Heart left ventricle (tissue), 16 donors: Measurements from ENCODE around the gene LGR6. TPM values are rescaled to one million over a fixed set of nuclear protein-coding genes. Genes with fewer than 3 reads are reported as not detected.

ENCODE experiments used
- ATAC-seq, 4 donors: fragments of 200-7000 bp; cut with Tn5 transposase; one replicate each; pipeline ENCODE4 v1.9.1; 2020 to 2022; ENCODE audit warnings: moderate library complexity in 4 of 4, mild to moderate bottlenecking in 3 of 4, moderate number of reproducible peaks in 1 of 4
- DNase-seq, 5 donors: peaks; one replicate each; pipeline ENCODE4 v3.0.0-alpha.2; 2020
- H3K27ac ChIP-seq, 12 donors: fragments of 200-600 bp; sonication (generic) in 4 of 12; one replicate each; pipeline versions ENCODE4 v1.5.0 to v1.8.0; 2016 to 2022; ENCODE audit warnings: mild to moderate bottlenecking in 2 of 12
- H3K27me3 ChIP-seq, 9 donors: fragments of 200-600 bp; sonication (generic) in 2 of 9; one replicate each; pipeline versions ENCODE4 v1.5.1 to v1.8.0; 2016 to 2022; ENCODE audit warnings: mild to moderate bottlenecking in 3 of 9
- H3K36me3 ChIP-seq, 9 donors: fragments of 200-600 bp; sonication (generic) in 2 of 9; one replicate each; pipeline versions ENCODE4 v1.5.0 to v1.8.0; 2018 to 2022; ENCODE audit warnings: mild to moderate bottlenecking in 2 of 9
- H3K4me1 ChIP-seq, 12 donors: fragments of 200-600 bp; sonication (generic) in 4 of 12; one replicate each; pipeline versions ENCODE4 v1.5.0 to v1.8.0; 2016 to 2022; ENCODE audit warnings: mild to moderate bottlenecking in 3 of 12
- H3K4me3 ChIP-seq, 12 donors: fragments of 200-600 bp; sonication (generic) in 4 of 12; one replicate each; pipeline versions ENCODE4 v1.5.0 to v1.8.0; 2017 to 2022; ENCODE audit warnings: mild to moderate bottlenecking in 9 of 12, moderate library complexity in 4 of 12
- H3K9me3 ChIP-seq, 12 donors: fragments of 200-600 bp; sonication (generic) in 4 of 12; one replicate each; pipeline versions ENCODE4 v1.5.0 to v1.8.0; 2016 to 2022; ENCODE audit warnings: mild to moderate bottlenecking in 1 of 12
- POLR2A ChIP-seq, 2 donors: fragments of 450-650 bp; IDR thresholded peaks; one replicate each; pipeline ENCODE4 v1.6.1; 2017; ENCODE audit warnings: antibody characterized with exemption in 2 of 2, mild to moderate bottlenecking in 2 of 2, moderate library complexity in 2 of 2
- WGBS, 4 donors: extraction: QIAGEN DNeasy Blood & Tissue Kit in 2 of 4; methylation state at CpG; one replicate each; pipeline versions ENCODE4 v1.1.5 to v1.1.7; 2013 to 2018; 5-methylcytosine and 5-hydroxymethylcytosine counted together
- intact Hi-C, 10 donors: fragments of 100-400 bp; cut with DNase I; formaldehyde crosslinking; loops; one replicate each; pipeline versions ENCODE4 v1.11.1 to v1.14.2; 2022
- polyA plus RNA-seq, 2 donors: library from polyadenylated mRNA; stranded (reverse); fragments of 200-250 nt; gene quantifications; one replicate each; pipeline ENCODE4 v1.2.3, GENCODE V29; 2013
- total RNA-seq, 9 donors: library from RNA; depleted of rRNA in 2 of 9; stranded (reverse); fragments of >200 nt in 2 of 9; fragmentation: NEBNext Ultra II Directional in 3 of 9; extraction: Animal tissue kit (Norgen Biotek cat#: 25700) in 3 of 9; gene quantifications; one replicate each; pipeline versions ENCODE4 v1.1.0 to v1.2.4, GENCODE V29; 2016 to 2023
- TF ChIP-seq, protein P1 (sequence below), 12 donors: fragments of 200-600 bp; sonication (generic) in 4 of 12; IDR thresholded peaks; one replicate each; pipeline versions ENCODE4 v1.5.0 to v1.8.0; 2018 to 2022; ENCODE audit warnings: antibody characterized with exemption in 12 of 12, mild to moderate bottlenecking in 5 of 12
- donor health status: ischemic (EF 13 %, LVEDD 7.1; RV severe dilation, severe dysfunction).
- donor health status: healthy with polysubstance abuse.
- donor health status: DM: no; HTN: yes; CAD: no.
- donor health status: DM: no; HTN: no; CAD: no.
- donor health status: ischemic (EF 25% LVEDD 6.9; RV normal size, moderate dysfunction).
- donor health status: ischemic (EF 25% LVEDD 5.7; RV mildly dilated, moderate dysfunction).
- donor health status: healthy.
- donor health status: DM: yes; HTN: yes; CAD: no.
- donor health status: ischemic (EF 35%, LVEDD 5.7; RV mildly dilated, moderate dysfunction).
- donor health status: nonischemic (EF 11% LVEDD 7.7; RV severe dilation, severe dysfunction).
- donor health status: DM: yes; HTN: yes; CAD: no.
- donor health status: PGD.
- donor health status: ischemic (EF 29% LVEDD 5.4; RV normal size, mild dysfunction).
- donor health status: nonischemic (EF 23%, LVEDD 6.1; RV moderate dilation, normal function).

LGR6 gene
- total and polyA plus RNA-seq, 11 donors: 0.29 to 3.5 (median 1.7) TPM

DNA sequence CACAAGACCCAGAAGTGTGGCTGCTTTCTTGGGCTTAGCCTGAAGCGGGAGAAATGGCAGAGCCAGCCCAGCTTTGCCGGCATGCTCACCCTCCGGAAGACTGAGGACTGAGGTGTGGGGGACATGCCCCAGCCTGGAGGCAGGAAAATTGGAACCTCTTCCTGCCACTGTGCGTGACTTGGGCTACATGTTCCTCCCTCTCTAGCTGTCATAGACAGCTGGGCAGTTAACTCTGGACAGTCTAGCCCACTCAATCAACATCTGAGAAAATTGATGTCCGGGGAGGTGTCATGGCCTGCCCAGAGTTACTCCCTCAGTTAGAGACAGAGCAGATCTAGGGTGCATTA lies 88.4 kb downstream of the LGR6 start:
- Histone ChIP-seq H3K4me1 (peaks cover 0 to 17% (median 5%) of the 10 kb centered on the region in 12 donors), H3K27me3 (no peaks in the 10 kb centered on the region), H3K27ac (no peak overlapping the region), H3K4me3 (no peak overlapping the region), H3K9me3 (no peaks in the 10 kb centered on the region), H3K36me3 (no peaks in the 10 kb centered on the region)
- intact Hi-C loops: no loop called here
- DNase-seq (no peak), ATAC-seq (no peak)
- TF ChIP-seq POLR2A (IDR thresholded peaks at IDR 0.05): no peak
- TF ChIP-seq, protein P1, sequence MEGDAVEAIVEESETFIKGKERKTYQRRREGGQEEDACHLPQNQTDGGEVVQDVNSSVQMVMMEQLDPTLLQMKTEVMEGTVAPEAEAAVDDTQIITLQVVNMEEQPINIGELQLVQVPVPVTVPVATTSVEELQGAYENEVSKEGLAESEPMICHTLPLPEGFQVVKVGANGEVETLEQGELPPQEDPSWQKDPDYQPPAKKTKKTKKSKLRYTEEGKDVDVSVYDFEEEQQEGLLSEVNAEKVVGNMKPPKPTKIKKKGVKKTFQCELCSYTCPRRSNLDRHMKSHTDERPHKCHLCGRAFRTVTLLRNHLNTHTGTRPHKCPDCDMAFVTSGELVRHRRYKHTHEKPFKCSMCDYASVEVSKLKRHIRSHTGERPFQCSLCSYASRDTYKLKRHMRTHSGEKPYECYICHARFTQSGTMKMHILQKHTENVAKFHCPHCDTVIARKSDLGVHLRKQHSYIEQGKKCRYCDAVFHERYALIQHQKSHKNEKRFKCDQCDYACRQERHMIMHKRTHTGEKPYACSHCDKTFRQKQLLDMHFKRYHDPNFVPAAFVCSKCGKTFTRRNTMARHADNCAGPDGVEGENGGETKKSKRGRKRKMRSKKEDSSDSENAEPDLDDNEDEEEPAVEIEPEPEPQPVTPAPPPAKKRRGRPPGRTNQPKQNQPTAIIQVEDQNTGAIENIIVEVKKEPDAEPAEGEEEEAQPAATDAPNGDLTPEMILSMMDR (IDR thresholded peaks at IDR 0.05): no peak
- WGBS, 4 donors: 88 to 96% (median 90%) methylated on average over 2 to 5 of the region's 5 CpGs

DNA sequence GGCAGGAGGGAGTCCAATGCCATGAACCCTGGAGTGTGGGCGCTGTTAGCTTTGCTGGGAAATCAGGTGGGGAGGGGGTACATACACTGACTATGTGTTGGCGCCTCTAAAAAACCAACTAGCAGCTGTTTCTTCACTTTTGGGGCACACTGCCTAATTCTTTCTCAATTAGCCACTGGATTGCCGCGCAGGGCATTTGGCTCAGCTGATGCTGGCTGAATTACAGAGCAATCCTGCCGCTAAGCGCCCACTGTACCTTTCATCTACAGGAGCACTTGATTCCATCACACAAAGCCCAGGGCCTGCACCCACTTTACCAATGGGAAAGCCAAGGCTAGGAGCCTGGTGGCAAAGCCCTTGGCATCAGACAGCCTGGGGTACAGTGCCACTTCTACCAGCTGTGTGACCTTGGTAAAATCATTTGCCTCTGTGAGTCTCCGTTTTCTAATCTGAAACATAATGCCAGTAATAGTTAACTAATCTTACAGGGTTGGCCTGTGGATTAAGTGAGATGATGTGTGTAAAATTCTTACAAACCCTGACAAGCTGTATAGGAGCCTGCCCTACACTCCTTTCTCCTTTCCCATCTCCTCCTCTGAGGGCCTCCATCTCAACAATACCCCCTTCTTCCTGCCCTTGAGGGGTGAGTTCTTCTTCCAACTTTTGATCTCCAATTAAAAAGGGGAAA lies 89.1 kb downstream of the LGR6 start:
- Histone ChIP-seq H3K9me3 (no peaks in the 10 kb centered on the region), H3K4me3 (no peak overlapping the region), H3K27ac (no peak overlapping the region), H3K27me3 (no peaks in the 10 kb centered on the region), H3K36me3 (no peaks in the 10 kb centered on the region), H3K4me1 (peaks cover 0 to 21% (median 6%) of the 10 kb centered on the region in 12 donors)
- TF ChIP-seq, protein P1 (IDR thresholded peaks at IDR 0.05): no peak
- TF ChIP-seq POLR2A (IDR thresholded peaks at IDR 0.05): no peak
- intact Hi-C loops: no loop called here
- 88 to 92% (median 91%) methylated on average over 7 of the region's 7 CpGs for WGBS, 4 donors
- ATAC-seq: no peak
- no peak for DNase-seq

DNA sequence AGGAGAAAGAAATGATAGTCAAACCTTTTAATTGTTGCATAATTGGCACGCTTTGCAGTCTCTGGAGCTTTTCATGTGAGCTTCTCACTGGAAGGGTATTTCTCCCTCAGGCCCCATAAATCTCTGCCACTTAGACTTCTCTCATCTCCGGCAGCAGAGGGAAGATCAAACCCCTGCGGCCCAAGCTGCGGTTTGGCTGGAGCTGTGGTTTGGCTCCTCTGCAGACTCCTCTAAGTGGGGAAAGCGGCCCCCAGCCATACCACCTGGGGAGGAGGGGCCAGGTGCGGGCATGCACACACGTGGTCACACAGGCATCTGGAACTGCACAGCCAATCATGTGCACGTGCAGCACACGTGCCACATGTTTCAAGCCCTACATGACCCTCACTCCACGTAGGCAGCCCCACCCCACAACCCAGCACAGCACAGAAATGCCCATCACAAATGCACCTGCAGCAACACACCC lies 89.8 kb downstream of the LGR6 start:
- H3K27me3 ChIP-seq: no peaks in the 10 kb centered on the region
- no peak for TF ChIP-seq POLR2A (IDR thresholded peaks at IDR 0.05)
- TF ChIP-seq, protein P1 (IDR thresholded peaks at IDR 0.05): no peak
- no peak overlapping the region for H3K27ac ChIP-seq
- no peaks in the 10 kb centered on the region for H3K36me3 ChIP-seq
- H3K4me1 ChIP-seq: peaks cover 0 to 21% (median 6%) of the 10 kb centered on the region in 12 donors
- no peak overlapping the region for H3K4me3 ChIP-seq
- ATAC-seq: no peak
- intact Hi-C loops: no loop called here
- WGBS, 4 donors: 53 to 66% (median 62%) methylated on average over 10 of the region's 10 CpGs
- no peak for DNase-seq
- H3K9me3 ChIP-seq: no peaks in the 10 kb centered on the region

DNA sequence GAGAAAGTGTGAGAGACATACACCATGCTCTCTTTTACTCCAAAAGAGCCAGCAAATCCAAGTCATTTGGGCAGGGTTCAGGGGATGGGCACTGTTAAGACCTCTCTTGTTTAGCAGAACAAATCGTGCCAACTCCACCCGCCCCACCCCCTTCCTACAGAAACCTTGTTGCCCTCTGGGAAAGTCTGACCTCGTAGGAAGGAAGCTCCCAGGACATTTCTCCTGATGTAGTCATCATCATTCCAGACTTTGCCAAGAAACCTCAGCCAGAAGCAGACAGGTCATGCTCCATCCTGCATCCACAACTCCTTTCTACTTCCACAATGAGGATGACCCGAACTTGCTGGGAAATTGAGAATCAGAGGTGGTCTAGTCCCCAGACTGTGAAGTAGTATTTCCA lies 90.4 kb downstream of the LGR6 start:
- Histone ChIP-seq H3K27me3 (no peaks in the 10 kb centered on the region), H3K27ac (no peak overlapping the region), H3K36me3 (no peaks in the 10 kb centered on the region), H3K4me1 (peaks cover 0 to 21% (median 6%) of the 10 kb centered on the region in 12 donors), H3K4me3 (no peak overlapping the region), H3K9me3 (no peaks in the 10 kb centered on the region)
- TF ChIP-seq, protein P1 (IDR thresholded peaks at IDR 0.05): no peak
- no peak for TF ChIP-seq POLR2A (IDR thresholded peaks at IDR 0.05)
- WGBS, 4 donors: 57 to 68% (median 62%) methylated on average over 4 of the region's 4 CpGs
- ATAC-seq (no peak), DNase-seq (no peak)
- intact Hi-C loops: no loop called here
